Glomerular visceral epithelial cell (primary cell): ENCODE results near the gene GRHL1.

Source experiments
- DNase-seq: peaks from one replicate; pipeline ENCODE4 v3.0.0-alpha.2; 2016; ENCODE audit errors: extremely low spot score

GRHL1 gene

DNA sequence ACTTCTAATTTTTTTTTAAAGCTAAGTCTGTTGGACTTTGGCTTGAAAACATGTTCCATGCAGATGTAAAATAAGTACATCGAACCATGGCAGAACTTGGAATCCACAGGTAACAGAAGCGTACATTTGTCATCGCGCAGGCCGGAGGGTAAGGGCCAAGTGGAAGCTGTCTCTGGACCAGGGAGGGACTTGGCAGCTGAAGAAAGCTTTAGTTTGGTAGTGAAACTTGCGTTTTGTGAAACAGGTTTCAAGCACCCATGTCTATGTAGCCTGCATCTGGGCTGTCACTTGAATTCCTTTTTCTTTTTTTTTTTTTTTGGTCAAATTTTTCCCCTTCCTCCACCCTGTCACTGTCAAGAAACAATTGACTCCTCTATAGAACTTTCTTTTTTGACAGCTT is 20.4 kb downstream of the GRHL1 start:
- DNase-seq = no peak

DNA sequence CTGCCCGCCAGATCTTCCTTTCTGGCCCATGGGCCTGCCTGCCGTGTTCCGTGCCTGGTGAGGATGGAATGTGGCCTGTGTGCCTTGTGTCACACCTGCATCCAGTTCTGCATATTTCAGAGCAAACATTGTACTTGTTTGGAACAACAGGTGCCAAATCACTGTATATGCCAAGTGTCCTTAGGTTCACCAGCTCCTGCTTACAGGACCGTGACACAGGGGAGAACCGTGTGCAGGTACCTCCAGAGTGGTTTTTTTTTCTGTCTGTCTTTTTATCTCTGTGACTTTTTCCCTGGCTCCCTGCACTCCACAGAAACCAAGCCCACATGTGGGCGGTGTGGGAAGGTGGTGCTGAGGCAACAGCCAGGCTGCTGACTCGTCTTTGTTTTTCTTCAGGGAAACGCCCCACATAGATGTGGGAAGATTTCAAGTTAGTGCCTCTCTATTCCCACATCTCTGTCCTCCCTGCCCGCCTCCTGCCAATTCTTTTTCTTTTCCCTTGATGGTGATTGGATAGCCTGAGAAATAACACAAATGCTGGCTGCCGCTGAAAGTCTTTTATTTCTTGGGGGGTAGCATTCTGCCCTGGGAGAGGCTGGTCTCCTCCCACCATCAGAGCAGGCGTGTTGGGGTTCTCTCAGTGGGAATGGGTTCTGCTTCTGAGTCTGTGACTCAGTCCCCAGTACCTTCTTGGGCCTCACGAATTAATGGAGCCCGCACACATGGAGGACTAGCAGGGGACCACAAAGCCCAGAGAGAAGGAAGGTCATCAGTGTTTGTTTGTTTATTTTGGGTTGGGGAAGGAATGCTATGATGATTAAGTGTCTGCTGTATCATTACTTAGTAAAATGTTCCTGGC is 21.4 kb downstream of the GRHL1 start:
- DNase-seq = no peak

DNA sequence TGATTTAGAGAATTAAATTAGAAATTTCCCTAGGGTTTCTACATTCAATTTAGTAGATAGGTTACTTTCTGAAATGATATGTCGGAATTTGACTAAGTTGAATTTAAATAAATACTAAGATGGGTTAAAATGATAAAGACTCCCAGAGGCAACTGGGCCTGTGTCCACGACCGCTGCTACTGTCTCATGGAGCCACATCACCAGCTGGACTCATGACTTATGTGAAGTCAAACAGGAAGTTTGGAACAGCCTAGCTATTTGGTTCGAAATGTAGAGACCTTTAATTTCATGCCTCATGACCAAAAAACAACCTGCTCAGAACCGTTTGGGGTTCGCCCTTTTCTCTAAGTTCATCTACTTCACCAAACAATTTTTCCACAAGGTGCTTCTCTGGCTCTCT is 22.2 kb downstream of the GRHL1 start:
- DNase-seq = no peak

DNA sequence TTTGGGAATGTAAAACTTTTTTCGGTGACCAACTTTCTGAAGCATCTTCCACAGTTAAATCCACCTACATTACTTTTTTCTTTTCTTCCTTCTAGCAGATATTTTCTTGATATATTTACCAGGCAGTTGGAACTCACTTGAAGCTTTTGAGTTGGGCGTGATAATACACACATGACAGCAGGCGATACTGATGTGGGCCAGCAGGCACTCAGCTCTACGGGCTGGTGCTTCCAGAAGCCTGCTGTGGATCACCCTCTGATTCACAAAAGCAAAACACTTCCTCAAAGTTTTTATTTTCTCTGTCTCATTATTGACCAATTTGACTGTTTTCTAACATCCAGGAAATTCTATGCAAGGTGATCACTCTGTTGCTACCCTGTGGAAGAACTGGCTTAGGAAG is 22.9 kb downstream of the GRHL1 start:
- no peak for DNase-seq

DNA sequence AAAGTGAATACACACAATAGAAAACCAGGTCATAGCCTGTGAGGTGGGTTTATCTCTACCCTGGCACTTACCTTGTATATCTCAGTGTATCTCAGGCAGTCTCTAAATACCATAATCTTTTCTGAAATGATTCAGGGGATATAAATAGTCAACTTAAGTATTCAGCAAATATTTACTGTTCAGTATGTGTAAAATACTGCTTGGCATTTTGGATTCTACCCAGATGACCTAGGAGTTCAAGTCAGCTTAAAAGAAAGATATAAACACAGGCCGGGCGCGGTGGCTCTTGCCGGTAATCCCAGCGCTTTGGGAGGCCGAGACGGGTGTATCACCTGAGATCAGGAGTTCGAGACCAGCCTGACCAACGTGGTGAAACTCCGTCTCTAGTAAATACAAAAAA is 23.8 kb downstream of the GRHL1 start:
- DNase-seq = no peak

DNA sequence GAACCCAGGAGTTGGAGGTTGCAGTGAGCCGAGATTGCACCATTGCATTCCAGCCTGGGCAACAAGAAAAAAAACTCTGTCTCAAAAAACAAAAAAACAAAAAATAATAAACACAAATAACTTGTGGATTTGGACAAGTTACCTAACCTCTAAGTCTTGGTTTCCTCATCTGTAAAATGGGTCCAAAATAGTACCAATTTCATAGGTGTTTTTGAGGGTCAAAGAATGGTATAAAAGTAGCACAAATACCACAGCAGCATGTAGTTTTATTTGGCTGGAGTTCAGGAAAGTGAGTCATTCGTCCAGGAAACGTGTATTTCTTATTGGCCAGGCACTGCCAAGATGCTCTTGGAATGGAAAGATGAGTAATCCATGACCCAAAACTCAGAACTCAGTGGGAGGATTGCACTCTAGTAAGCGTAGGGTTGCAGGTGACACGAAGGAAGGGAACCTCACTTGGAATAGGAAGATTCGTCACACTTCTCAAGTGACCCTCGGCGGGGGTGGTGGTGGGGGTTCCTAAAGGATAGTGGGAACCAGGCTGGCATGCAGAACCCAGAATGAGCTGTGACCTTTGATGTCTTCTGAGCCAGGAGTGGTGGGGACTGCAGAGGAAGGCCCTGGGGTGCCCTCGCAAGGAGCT is 24.4 kb downstream of the GRHL1 start:
- DNase-seq = peak; percentile 83

DNA sequence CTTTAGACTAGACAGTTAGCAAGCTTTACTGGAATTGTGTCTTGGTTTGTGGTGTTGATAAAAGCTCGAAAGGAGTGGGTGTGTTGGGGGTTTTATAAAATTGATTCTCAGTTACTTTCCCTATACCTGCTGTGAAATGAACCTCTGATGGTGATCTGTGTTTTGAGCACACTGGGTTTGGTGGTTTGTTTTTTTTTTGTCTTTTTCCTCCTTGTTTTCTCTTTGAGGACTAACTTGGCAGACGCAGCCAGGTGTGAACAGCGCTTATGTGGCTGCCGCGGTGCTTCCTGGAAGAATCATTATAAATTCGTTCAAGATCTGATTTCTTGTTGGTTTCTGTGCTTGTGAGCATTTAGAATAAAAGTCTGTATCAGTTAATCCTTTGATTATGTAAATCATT is 28.5 kb downstream of the GRHL1 start:
- DNase-seq = no peak

DNA sequence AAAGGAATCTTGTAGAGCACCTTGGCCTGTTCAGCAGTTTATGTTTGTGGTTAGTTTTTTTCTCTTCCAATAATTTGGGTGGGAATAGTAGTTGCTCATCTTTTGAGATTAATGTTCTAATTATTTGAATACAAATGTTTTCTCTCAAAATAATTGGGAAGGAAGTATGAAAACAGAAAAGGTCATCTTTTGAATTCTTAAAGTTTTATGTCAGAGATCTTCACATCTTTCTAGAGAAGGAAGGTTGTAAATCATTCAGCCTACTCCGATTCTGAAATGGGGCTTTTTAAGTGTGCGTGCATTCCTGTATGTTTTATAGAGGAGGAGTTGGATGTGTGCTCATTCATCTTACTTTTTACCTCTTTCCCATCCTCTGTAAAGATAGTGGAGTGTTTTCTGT is 29.0 kb downstream of the GRHL1 start:
- no peak for DNase-seq

DNA sequence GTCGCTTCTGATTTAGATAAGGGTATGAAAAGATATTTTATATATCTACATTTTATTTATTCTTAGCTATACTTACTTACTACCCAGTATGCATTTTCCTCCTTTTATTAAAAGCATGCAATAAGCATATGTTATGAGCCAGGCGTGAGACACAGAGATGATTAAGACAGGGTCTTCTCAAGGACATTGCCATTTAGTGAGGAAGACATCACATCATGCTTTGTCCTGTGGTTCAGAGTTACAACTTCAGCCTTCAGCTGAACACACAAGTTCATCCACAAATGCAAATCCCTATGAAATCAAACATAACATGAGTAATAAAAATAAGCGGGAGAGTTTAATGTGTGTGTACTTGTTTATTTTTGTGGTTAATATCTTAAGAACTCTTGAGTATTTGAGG is 30.2 kb downstream of the GRHL1 start:
- DNase-seq = no peak

DNA sequence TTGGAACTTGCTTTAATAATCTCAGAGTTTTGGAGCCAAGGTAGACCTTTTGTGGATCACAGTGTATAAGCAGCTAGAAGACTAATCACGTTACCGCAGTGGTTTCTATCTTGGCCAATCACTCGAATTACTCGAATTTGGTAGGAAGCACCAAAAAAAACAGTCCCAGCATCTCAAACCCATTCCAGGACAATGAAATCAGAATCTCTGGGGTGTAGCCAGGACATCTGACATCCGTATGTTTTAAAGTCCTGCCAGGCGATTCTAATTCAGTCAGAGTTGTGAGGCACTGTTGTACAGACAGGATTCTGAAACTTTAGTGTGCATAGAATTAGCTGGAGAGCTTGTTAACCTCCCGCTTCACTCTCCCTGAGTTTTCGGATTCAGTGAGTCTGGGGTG is 30.8 kb downstream of the GRHL1 start:
- DNase-seq = no peak

DNA sequence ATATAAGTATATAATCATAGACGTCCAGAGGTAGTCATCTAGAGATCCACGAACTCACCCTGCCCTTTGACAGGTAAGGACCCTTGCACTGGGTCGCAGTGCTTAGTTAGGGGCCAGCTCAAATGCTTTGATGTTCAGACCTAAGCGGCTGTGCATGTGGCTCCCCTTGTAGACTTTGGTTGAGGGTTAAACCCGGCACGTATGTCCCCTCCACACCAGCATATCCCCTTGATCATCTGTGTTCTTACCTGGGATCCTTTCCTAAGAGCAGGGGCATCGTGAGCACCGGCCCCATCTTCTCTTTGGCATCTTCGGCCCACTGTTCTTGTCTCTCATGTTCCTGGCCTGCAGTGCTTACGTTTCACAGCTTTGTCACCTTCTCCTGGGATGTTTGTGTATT is 31.4 kb downstream of the GRHL1 start:
- DNase-seq = no peak

DNA sequence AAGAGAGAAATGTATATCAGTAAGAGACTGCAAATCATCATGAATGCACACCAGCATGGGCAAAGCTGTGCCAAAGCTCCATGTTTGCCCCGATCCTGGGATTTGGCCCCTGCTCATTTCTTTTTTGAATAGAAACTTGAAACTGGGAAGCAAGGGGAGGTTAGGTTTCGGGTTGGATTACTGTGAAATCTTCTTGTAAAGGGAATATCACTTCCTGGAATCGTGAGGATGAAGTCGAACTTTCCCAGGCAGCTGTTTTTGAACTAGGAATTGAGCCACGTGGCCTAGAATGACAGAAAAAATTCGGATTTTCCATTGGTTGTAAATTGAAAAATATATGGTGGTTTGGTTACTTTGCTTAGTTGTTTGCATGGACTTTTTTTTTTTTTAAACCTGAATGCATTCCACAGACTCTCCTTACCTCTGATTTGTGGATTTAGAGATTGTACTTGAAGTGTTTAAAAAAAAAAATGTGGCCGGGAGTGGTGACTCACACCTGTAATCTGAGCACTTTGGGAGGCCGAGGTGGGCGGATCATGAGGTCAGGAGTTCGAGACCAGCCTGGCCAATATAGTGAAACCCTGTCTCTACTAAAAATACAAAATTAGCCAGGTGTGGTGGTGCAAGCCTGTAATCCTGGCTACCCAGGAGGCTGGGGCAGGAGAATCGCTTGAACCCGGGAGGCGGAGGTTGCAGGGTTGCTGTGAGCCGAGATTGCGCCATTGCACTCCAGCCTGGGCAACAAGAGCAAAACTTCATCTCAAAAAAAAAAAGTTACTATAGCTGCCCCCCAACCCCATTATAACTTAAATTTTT is 32.1 kb downstream of the GRHL1 start:
- DNase-seq = no peak

DNA sequence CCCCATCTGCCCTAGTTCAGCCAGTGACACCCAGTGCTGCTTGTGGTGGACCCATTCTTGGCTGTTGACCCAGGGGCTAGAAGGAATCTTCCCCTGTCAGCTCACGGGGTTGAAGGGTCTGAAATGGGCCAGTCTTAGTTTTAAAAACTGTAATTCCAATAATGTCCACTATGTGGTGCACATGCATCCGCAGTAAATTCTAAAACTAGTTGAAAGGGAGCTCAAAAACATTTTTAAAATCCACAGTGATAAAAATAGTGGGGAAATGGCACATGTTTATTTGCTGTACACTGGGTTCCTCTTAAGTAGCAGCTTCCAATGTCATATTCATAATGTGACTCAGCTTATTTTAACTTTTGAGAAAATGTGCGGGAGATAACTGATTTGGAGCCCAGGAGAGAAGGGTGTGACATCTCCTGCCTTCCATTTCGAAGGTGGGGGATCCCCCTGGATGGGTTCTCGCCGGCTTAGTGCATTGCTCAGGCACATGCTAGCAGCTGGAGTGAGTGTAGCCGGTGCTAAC is 32.8 kb downstream of the GRHL1 start:
- peak; percentile 24 for DNase-seq

DNA sequence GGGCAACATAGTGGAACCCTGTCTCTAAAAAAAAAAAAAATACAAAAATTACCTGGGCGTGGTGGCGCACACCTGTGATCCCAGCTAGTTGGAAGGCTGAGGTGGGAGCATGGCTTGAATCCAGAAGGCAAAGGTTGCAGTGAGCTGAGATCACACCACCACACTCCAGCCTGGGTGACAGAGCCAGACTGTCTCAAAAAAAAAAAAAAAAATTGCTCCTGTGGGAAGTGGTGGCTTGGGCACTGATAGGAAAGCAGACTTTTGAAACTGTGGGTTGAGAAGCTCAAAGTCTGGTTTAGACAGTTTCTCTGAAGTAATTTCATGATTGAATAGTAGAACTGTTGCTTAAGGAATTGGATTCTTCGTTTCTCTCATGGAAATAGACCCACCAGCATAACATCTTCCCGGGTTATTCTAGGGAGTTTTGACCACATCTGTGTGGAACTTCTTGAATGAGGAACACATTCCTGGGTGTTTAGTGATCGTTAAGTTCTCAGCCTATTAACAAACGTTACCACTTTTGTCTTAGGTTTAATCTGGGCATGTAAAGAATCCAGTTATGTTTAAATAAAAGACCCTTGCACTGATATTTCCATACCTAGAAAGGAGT is 33.5 kb downstream of the GRHL1 start:
- DNase-seq = no peak

DNA sequence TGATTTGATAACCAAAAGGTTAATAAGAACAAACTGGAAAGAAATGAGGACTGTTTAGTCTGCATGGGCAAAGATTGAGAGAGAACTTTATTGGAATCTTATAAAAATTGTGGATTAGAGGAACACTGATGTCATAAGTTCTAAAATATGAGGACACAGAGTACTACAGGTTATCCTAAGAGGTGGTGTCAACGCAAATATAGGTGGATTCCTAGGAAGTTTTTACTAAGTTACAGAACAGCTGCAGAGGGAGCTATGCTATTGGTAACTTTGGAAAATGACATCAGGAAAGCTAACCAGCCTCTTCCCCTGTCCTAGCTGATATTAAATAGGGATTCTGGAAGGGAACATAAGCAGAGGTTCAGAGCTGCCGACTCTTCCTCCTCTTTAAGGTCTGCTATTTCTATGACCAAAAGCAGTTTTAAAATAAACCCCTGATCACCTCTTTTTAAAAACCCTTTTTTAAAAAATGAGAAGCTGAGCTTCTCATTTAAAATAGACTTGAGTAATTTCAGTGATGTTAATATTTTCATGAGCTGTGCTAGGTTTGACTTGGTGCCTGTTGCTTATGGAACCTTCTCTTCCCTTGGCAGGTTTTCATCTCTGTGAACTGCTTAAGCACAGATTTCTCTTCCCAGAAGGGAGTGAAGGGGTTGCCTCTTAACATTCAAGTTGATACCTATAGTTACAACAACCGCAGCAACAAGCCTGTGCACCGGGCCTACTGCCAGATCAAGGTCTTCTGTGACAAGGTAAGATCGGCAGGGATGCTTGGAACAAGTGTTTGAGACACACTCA is 34.2 kb downstream of the GRHL1 start:
- DNase-seq = no peak

DNA sequence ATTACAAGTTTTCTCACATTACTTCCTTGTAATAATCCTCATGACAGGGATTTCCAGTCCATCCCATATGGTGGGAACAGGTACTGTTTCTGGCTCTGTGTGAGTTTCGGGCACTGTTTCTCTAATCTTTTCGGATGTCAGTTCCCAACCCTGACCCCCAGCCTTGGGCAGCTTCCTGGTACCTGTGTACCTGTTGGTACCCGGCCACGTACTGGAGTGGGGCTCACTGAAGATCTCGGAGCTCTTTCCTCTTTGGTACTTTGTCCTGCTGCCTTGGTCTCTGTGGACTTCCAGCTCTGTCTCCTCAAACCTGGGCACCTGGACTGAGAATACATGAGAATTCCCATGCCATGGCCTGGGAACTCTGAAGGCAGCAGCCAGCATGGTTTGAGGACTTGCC is 36.8 kb downstream of the GRHL1 start:
- no peak for DNase-seq

DNA sequence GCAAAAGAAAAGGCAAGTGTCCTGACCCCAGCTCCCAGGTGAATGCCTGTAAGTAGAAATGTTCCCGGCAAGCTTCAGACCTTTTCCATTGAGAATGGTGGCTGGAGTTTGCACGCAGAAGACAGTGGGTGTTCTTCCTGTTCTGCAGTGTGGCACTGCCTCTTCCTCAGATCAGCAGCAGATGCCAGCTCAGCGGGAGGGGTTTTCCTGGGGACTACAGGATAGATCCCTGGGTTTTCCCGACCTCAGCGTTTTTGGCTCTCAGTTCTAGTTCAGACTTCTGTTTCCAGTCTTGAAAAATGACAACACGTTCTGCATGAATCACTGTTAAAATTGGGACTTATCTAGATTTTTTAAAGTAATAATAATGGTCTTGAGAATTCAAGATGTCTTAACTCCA is 39.2 kb downstream of the GRHL1 start:
- DNase-seq = peak; percentile 55

DNA sequence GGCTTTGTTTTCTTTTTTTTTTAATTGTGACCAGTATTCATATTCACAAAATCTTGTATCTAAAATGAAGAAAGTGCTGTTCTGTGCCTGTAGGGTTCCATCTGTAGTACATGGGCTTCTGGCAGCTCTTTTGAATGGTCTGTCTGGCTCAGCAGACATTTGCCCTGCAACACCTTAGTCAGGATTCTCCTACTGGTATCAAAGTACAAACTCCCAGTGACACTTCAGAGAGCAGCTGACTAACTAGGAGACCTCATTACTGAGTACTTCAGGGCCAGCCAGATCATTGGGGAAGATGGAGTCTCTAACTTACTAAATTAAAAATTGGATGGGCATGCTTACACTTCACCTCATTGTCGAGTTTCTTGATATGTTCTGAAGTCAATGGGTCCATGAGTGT is 39.7 kb downstream of the GRHL1 start:
- no peak for DNase-seq

DNA sequence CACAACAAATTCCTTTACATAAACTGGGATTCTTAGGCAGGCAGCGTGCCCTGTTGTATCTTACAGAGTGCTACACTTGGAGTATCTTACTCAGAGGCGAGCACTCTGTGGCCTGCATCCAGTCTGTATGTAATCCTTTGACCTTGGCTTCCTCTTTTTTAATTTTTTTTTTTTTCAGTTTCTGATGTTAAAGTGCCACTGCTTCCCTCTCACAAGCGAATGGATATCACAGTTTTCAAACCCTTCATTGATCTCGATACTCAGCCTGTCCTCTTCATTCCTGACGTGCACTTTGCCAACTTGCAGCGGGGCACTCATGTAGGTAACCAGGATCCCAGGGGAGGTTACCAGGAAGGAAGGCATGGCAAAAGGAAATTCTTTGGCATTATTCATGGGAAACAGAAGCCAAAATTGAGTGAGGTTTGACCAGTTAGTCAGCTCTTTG is 40.4 kb downstream of the GRHL1 start:
- peak; percentile 28 for DNase-seq

DNA sequence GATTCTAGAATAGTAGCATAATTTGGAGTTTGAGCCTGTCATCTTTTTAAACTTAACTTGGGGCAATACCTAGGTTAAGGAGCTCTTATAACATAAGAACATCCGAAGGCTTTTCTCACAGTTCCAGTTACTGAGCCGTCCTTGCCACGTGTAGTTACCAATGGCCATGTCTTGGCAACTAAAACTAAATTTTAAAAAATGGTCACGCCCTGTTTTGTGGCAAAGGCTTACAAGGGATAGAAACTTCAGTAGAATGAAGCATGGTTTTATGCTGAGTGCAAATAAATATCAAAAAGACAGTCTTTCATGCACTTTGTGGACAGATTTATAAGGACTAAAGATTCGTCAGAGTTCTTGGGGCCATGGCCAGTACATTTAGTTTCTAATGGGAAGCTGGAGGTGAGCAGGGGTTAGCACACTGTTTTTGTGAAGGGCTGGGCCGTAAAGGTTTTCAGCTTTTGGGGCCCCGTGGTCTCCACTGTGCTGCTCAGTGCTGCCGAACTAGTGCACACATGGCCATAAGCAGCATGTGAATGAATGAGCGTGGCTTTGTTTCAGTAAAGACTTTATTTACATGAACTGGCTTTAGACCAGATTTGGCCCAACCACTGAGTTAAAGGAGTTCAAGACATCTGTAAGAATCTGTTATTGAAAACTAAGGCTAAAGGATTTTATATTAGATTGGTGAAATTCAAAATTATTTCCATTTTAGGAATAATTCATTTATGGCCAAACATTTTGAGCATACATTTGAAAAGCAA is 41.1 kb downstream of the GRHL1 start:
- DNase-seq = no peak
